H1 (cell line): ENCODE data around the gene MNAT1.

ENCODE experiments used
- CREB1 ChIP-seq: IDR thresholded peaks from 2 replicates; pipeline ENCODE4 v1.6.1; 2012; ENCODE audit warnings: inconsistent platforms
- TF ChIP-seq, protein P1 (sequence below), 3 experiments: IDR thresholded peaks; 1 replicate in 2 of 3; 2 replicates in 1 of 3; pipeline versions ENCODE4 v1.5.1 to v1.6.1; 2011; ENCODE audit warnings: low read length in 3 of 3, mild to moderate bottlenecking in 3 of 3, inconsistent platforms in 2 of 3, low read depth in 1 of 3, moderate library complexity in 1 of 3; ENCODE audit not compliant: insufficient read depth in 1 of 3; ENCODE audit errors: control extremely low read depth in 1 of 3

DNA sequence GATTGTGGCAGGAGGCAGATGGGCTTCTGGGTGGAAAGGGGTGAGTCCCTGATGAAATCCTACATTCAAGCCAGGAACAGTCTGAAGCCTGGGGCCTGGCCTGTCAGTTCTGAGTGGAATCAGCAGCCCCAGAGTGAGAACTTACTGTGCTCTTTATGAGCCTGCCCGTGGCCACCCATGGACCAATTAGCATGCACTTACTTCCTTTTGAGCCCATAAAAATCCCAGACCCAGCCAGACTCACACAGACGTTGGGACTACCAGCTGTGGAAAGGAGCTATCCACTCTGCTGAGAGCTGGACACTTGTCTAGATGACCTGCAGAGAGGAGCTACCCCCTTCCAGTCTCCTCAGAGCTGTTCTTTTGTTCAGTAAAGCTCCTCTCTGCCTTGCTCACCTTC, 104.5 kb downstream of the MNAT1 start:
- TF ChIP-seq, protein P1, sequence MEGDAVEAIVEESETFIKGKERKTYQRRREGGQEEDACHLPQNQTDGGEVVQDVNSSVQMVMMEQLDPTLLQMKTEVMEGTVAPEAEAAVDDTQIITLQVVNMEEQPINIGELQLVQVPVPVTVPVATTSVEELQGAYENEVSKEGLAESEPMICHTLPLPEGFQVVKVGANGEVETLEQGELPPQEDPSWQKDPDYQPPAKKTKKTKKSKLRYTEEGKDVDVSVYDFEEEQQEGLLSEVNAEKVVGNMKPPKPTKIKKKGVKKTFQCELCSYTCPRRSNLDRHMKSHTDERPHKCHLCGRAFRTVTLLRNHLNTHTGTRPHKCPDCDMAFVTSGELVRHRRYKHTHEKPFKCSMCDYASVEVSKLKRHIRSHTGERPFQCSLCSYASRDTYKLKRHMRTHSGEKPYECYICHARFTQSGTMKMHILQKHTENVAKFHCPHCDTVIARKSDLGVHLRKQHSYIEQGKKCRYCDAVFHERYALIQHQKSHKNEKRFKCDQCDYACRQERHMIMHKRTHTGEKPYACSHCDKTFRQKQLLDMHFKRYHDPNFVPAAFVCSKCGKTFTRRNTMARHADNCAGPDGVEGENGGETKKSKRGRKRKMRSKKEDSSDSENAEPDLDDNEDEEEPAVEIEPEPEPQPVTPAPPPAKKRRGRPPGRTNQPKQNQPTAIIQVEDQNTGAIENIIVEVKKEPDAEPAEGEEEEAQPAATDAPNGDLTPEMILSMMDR (IDR thresholded peaks at IDR 0.05; ENCODE audit: control extremely low read depth in 1 of 3, insufficient read depth in 1 of 3, low read depth in 1 of 3, low read length in 3 of 3): no peak
- no peak for TF ChIP-seq CREB1
